ENCODE results near the gene RBBP5.

DNA sequence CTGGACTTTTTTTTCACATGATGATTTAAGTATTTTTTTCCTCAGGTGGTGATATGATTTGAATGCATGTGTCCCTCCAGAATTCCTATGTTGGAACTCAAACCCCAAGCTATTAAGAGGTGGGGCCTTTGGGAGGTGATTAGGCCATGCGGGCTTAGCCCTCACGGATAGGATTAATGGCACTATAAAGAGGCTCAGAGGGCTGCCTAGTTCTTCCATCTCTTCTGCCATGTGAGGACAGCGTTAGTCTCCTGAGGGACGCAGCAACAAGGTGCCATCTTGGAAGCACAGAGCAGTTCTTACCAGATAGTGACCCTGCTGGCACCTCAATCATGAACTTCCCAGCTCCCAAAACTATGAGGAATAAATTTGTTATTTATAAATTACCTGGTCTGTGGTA lies 18.3 kb upstream of the RBBP5 start:
- TF ChIP-seq FOXM1 (IDR thresholded peaks at IDR 0.05; ENCODE audit: borderline replicate concordance, low read depth) (no peak), CEBPB (IDR thresholded peaks at IDR 0.05) (no peak), CREB1 (IDR thresholded peaks at IDR 0.05; ENCODE audit: low read depth) (no peak), TAF1 (IDR thresholded peaks at IDR 0.05; ENCODE audit: low read depth) (no peak)
- TF ChIP-seq, protein P1, sequence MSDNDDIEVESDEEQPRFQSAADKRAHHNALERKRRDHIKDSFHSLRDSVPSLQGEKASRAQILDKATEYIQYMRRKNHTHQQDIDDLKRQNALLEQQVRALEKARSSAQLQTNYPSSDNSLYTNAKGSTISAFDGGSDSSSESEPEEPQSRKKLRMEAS (IDR thresholded peaks at IDR 0.05) = no peak
- TF ChIP-seq, protein P2, sequence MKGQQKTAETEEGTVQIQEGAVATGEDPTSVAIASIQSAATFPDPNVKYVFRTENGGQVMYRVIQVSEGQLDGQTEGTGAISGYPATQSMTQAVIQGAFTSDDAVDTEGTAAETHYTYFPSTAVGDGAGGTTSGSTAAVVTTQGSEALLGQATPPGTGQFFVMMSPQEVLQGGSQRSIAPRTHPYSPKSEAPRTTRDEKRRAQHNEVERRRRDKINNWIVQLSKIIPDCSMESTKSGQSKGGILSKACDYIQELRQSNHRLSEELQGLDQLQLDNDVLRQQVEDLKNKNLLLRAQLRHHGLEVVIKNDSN (IDR thresholded peaks at IDR 0.05) = no peak
